ENCODE data around the gene TTC12. TPM values are rescaled to one million over a fixed set of nuclear protein-coding genes. Genes with fewer than 3 reads are reported as not detected.

TTC12 gene
- total and polyA plus RNA-seq, 8 donors: 4.3 to 13.9 (median 8.0) TPM

DNA sequence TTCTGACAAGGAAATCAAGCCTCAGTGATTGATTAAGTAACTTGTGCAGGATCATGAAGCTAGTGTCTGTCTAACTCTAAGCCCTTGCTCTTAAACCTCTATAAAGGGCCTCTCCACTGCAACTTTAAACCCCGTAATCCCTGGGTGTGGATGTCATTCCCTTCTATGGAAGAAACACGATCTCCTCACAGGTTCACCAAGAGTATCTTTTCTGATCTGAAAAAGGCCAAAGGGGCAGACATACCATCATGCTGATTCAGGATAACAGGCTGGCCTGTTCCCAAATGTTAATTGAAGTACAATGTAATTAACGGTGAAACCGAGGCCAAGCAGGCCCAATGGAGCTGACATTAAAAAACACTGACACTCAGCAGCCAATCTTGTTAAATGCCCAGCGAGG is 17.1 kb downstream of the TTC12 start:
- no peak overlapping the region for H3K27ac ChIP-seq
- no peaks in the 10 kb centered on the region for H3K4me1 ChIP-seq
- ATAC-seq (no peak), DNase-seq (no peak), FAIRE-seq (no peak)
- no peak overlapping the region for H3K4me3 ChIP-seq
- 84 to 86% methylated on average over 5 of the region's 5 CpGs for WGBS, 2 donors
- H3K27me3 ChIP-seq: no peaks in the 10 kb centered on the region
- TF ChIP-seq, protein P1, sequence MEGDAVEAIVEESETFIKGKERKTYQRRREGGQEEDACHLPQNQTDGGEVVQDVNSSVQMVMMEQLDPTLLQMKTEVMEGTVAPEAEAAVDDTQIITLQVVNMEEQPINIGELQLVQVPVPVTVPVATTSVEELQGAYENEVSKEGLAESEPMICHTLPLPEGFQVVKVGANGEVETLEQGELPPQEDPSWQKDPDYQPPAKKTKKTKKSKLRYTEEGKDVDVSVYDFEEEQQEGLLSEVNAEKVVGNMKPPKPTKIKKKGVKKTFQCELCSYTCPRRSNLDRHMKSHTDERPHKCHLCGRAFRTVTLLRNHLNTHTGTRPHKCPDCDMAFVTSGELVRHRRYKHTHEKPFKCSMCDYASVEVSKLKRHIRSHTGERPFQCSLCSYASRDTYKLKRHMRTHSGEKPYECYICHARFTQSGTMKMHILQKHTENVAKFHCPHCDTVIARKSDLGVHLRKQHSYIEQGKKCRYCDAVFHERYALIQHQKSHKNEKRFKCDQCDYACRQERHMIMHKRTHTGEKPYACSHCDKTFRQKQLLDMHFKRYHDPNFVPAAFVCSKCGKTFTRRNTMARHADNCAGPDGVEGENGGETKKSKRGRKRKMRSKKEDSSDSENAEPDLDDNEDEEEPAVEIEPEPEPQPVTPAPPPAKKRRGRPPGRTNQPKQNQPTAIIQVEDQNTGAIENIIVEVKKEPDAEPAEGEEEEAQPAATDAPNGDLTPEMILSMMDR (IDR thresholded peaks at IDR 0.05): no peak
- no peaks in the 10 kb centered on the region for H3K9me3 ChIP-seq
- intact Hi-C loops (cut with DNase I): no loop called here
- peaks cover 0 to 41% (median 2%) of the 10 kb centered on the region in 3 donors for H3K36me3 ChIP-seq

DNA sequence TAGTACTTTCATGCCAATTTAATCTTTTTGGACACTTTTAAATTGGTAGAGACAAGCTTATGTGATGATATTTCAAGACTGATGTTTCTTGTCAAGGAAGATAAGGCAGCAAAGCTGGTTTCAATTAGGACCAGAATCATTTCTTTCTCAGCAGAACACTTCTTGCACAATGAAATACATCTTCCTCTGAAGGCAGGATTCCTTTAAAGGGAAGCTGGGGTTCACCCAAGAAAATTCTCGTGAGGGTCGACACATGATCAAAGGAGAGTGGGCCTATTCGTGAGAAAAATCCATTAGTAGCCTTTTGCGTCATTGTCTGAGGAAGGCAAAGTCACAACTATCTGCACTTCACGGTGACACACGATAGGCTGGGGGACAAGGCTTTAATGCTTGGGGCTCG is 17.6 kb downstream of the TTC12 start:
- peaks cover 0 to 38% (median 0%) of the 10 kb centered on the region in 3 donors for H3K36me3 ChIP-seq
- no peaks in the 10 kb centered on the region for H3K27me3 ChIP-seq
- intact Hi-C loops (cut with DNase I): no loop called here
- H3K4me3 ChIP-seq: no peak overlapping the region
- no peak for DNase-seq
- TF ChIP-seq, protein P1 (IDR thresholded peaks at IDR 0.05): no peak
- H3K27ac ChIP-seq: no peak overlapping the region
- ATAC-seq: no peak
- H3K4me1 ChIP-seq: no peaks in the 10 kb centered on the region
- WGBS, 2 donors: 90 to 96% methylated on average over 7 of the region's 7 CpGs
- no peak for FAIRE-seq
- no peaks in the 10 kb centered on the region for H3K9me3 ChIP-seq

DNA sequence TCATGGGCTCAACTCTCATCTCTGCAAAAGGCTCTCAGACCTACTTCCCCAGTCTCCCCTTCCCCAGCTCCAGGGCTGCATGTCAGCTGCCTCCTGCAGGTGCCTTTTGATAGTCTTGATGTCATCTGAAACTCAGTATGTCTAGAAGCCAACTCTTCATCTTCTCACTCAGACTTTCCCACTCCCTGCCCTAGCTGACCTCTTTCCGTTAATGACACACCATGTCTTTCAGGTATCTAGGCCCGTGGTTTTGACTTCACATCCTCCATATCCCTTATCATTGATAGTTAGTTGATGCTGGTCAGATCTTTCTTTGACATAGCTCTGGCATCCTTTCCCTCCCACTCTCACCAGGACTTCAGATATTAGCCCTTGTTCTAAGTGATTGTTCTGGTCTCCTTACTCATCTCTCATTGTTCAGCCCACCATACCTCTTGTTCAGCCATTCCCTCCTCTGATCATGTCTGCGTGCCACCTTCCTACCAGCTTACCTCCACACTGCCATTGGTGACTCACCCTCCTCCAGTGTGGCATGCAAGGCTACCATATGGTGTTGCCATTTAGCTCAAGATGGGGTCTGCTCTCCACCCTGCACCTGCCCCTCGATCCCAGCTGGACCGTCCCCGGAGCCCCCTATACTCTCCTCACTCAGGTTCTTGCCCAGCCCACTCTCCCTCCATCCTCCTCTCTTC is 18.4 kb downstream of the TTC12 start:
- DNase-seq: no peak
- no peak overlapping the region for H3K4me3 ChIP-seq
- no peak for FAIRE-seq
- WGBS, 2 donors: 95 to 97% methylated on average over 6 of the region's 6 CpGs
- H3K27ac ChIP-seq: no peak overlapping the region
- TF ChIP-seq, protein P1 (IDR thresholded peaks at IDR 0.05): no peak
- H3K36me3 ChIP-seq: peaks cover 0 to 38% (median 0%) of the 10 kb centered on the region in 3 donors
- no peaks in the 10 kb centered on the region for H3K4me1 ChIP-seq
- no peaks in the 10 kb centered on the region for H3K9me3 ChIP-seq
- H3K27me3 ChIP-seq: no peaks in the 10 kb centered on the region
- ATAC-seq: no peak
- intact Hi-C loops (cut with DNase I): no loop called here

DNA sequence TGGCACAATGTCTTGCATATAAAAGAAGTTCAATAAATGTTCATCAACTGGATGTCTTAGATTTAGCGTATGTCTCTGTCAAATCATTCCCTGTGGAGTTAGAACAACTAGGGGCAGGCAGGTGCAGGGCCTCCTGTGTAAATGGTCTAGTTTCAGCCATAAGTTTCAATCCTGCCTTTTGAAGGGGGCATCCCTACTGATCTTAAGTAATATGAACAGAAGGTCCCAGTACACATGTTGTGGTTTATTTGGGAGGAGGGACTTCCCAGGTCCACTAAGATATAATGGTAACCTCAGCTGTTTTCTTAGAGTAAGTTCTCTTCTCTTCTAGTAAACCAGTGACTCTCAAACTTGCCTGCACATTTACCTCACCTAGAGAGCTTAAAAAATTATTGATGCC is 19.8 kb downstream of the TTC12 start:
- intact Hi-C loops (cut with DNase I): no loop called here
- peaks cover 0 to 42% (median 0%) of the 10 kb centered on the region in 3 donors for H3K36me3 ChIP-seq
- no peaks in the 10 kb centered on the region for H3K4me1 ChIP-seq
- ATAC-seq (no peak), FAIRE-seq (no peak), DNase-seq (no peak)
- 95 to 100% methylated on average over 1 of the region's 1 CpG for WGBS, 2 donors
- H3K27ac ChIP-seq: no peak overlapping the region
- no peaks in the 10 kb centered on the region for H3K27me3 ChIP-seq
- no peak overlapping the region for H3K4me3 ChIP-seq
- no peaks in the 10 kb centered on the region for H3K9me3 ChIP-seq
- TF ChIP-seq, protein P1 (IDR thresholded peaks at IDR 0.05): no peak

DNA sequence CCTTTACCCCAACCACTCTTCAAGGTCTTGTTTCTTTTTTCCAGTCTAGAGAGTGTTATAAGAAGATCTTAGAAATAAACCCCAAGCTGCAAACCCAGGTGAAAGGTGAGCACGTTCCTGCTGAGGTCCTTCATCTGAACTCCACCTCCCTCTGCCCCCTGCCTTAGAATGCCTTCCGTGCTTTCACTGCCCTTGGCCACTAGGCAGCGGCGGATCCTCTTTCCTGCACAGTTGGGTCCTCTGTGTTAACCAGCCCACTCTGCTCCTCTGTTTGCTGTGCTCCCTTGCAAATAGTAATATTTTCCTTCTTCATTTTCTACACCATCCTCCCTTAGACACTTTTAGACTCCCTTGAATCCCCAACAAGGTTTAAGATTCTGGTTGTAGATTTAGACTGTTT is 24.3 kb downstream of the TTC12 start:
- ATAC-seq (no peak), FAIRE-seq (no peak), DNase-seq (no peak)
- Histone ChIP-seq H3K4me1 (no peaks in the 10 kb centered on the region), H3K27ac (no peak overlapping the region), H3K36me3 (peaks cover 0 to 42% (median 7%) of the 10 kb centered on the region in 3 donors), H3K4me3 (no peak overlapping the region), H3K27me3 (no peaks in the 10 kb centered on the region), H3K9me3 (no peaks in the 10 kb centered on the region)
- intact Hi-C loops (cut with DNase I): no loop called here
- 84% methylated on average over 4 of the region's 4 CpGs for WGBS, 2 donors
- TF ChIP-seq, protein P1 (IDR thresholded peaks at IDR 0.05): no peak
